HG02973 (cell line): ENCODE results near the gene TBC1D24.

Experiments used
- ATAC-seq: cut with Tn5 transposase; IDR thresholded peaks from one replicate; pipeline ENCODE4 v1.9.1; 2021; ENCODE audit warnings: moderate library complexity; ENCODE audit not compliant: unreplicated experiment

The TBC1D24 gene

GRCh38 chr16:2449118-2449517 lies 25.8 kb upstream of the TBC1D24 start:
- ATAC-seq = no peak

- no peak for ATAC-seq
Measured at GRCh38 chr16:2450535-2450934, 24.4 kb upstream of the TBC1D24 start.

- no peak for ATAC-seq
Measured at GRCh38 chr16:2450975-2451381, 23.9 kb upstream of the TBC1D24 start.

- no peak for ATAC-seq
Measured at GRCh38 chr16:2451851-2452320, 23.0 kb upstream of the TBC1D24 start.

- no peak for ATAC-seq
Measured at GRCh38 chr16:2452650-2453049, 22.3 kb upstream of the TBC1D24 start.

GRCh38 chr16:2455081-2455845 lies 19.7 kb upstream of the TBC1D24 start:
- ATAC-seq = no peak

- no peak for ATAC-seq
Measured at GRCh38 chr16:2456551-2457153, 18.3 kb upstream of the TBC1D24 start.

GRCh38 chr16:2457267-2457666 lies 17.7 kb upstream of the TBC1D24 start:
- no peak for ATAC-seq

GRCh38 chr16:2457946-2458345 lies 17.0 kb upstream of the TBC1D24 start:
- no peak for ATAC-seq

- peak; percentile 3 for ATAC-seq
Measured at GRCh38 chr16:2458887-2459646, 15.9 kb upstream of the TBC1D24 start.

- peak; percentile 60 for ATAC-seq
Measured at GRCh38 chr16:2459647-2460390, 15.1 kb upstream of the TBC1D24 start, which contains the start of gene TEDC2. Gene TEDC2, plus strand, starts transcription at chr16:2460109. Its CDS starts 36 bp downstream, at chr16:2460145.

- ATAC-seq = no peak
Measured at GRCh38 chr16:2460391-2460713, 14.6 kb upstream of the TBC1D24 start.

GRCh38 chr16:2460916-2461315 lies 14.0 kb upstream of the TBC1D24 start:
- no peak for ATAC-seq

- ATAC-seq = no peak
Measured at GRCh38 chr16:2462031-2462866, 12.7 kb upstream of the TBC1D24 start.

- ATAC-seq = no peak
Measured at GRCh38 chr16:2464333-2464732, 10.6 kb upstream of the TBC1D24 start.

- no peak for ATAC-seq
Measured at GRCh38 chr16:2465653-2466415, 9.1 kb upstream of the TBC1D24 start.

- no peak for ATAC-seq
Measured at GRCh38 chr16:2466667-2467527, 8.0 kb upstream of the TBC1D24 start.

- no peak for ATAC-seq
Measured at GRCh38 chr16:2467528-2468232, 7.2 kb upstream of the TBC1D24 start.
